GM12878 (cell line): ENCODE results near the gene MEAF6.

ENCODE experiments used
- BRCA1 ChIP-seq: IDR thresholded peaks from 2 replicates; pipeline ENCODE4 v1.6.1; 2011; ENCODE audit warnings: low read depth, low read length, improper control_type of control experiment
- CHD2 ChIP-seq: IDR thresholded peaks from 2 replicates; pipeline ENCODE4 v1.6.1; 2011; ENCODE audit warnings: low read depth, low read length, improper control_type of control experiment, borderline replicate concordance
- HDAC2 ChIP-seq: fragments of 200-600 bp; sonication (generic); IDR thresholded peaks from 2 replicates; pipeline ENCODE4 v1.6.1; 2017
- MTA2 ChIP-seq: fragments of 450-650 bp; IDR thresholded peaks from 2 replicates; pipeline ENCODE4 v1.6.1; 2016; ENCODE audit warnings: low read depth, mild to moderate bottlenecking, moderate library complexity
- NR2C2 ChIP-seq: IDR thresholded peaks from 2 replicates; pipeline ENCODE4 v1.6.1; 2011; ENCODE audit warnings: borderline replicate concordance, low read depth; ENCODE audit not compliant: control insufficient read depth, insufficient read length
- POLR2A ChIP-seq: IDR thresholded peaks from 2 replicates; pipeline ENCODE4 v1.6.1; 2011; ENCODE audit warnings: low read depth, mild to moderate bottlenecking, low read length
- POLR2AphosphoS5 ChIP-seq: IDR thresholded peaks from 2 replicates; pipeline ENCODE4 v1.6.1; 2011; ENCODE audit warnings: mild to moderate bottlenecking, low read length, inconsistent platforms
- RAD51 ChIP-seq: fragments of 450-650 bp; IDR thresholded peaks from 2 replicates; pipeline ENCODE4 v1.6.1; 2016; ENCODE audit warnings: moderate library complexity, mild to moderate bottlenecking, inconsistent platforms
- RFX5 ChIP-seq: IDR thresholded peaks from 2 replicates; pipeline ENCODE4 v1.6.1; 2011; ENCODE audit warnings: low read depth, low read length, improper control_type of control experiment
- SMC3 ChIP-seq: IDR thresholded peaks from 2 replicates; pipeline ENCODE4 v1.6.1; 2011; ENCODE audit warnings: low read length, improper control_type of control experiment, borderline replicate concordance
- STAT1 ChIP-seq: fragments of 450-650 bp; conservative IDR thresholded peaks from 2 replicates; pipeline ENCODE4 v1.6.1; 2014; ENCODE audit warnings: antibody characterized with exemption, mild to moderate bottlenecking
- TF ChIP-seq, protein P1 (sequence below), 3 experiments: IDR thresholded peaks in 2 of 3; conservative IDR thresholded peaks in 1 of 3; 2 replicates each; pipeline ENCODE4 v1.5.1; 2011; ENCODE audit warnings: low read depth in 3 of 3, low read length in 3 of 3, mild to moderate bottlenecking in 3 of 3, control low read depth in 2 of 3, moderate library complexity in 2 of 3, inconsistent platforms in 1 of 3, mixed read lengths in 1 of 3; ENCODE audit not compliant: control insufficient read depth in 2 of 3, insufficient read depth in 1 of 3; ENCODE audit errors: extremely low read depth in 1 of 3
- TF ChIP-seq, protein P2 (sequence below): IDR thresholded peaks from 2 replicates; pipeline ENCODE4 v1.6.1; 2012; ENCODE audit warnings: low read depth, low read length, improper control_type of control experiment
- TF ChIP-seq, protein P3 (sequence below): fragments of 450-650 bp; IDR thresholded peaks from 2 replicates; pipeline ENCODE4 v1.6.1; 2017; ENCODE audit warnings: mild to moderate bottlenecking

DNA sequence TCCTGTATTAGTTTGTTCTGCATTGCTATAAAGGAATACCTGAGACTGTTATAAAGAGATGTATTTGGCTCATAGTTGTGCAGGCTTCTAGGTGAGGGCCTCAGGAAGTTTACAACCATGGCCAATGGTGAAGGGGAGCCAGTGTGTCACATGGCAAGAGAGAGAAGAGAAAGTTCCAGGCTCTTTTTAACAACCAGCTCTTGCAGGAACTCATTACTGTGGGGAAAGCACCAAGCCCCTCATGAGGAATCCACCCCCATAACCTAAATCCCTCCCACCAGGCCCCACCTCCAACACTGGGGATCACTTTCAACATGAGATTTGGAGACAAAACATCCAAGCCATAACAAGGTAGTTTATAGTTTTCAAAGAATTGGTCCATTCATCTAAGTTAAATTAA, 5.0 kb upstream of the MEAF6 start:
- no peak for TF ChIP-seq SMC3
- no peak for TF ChIP-seq STAT1
- TF ChIP-seq, protein P1, sequence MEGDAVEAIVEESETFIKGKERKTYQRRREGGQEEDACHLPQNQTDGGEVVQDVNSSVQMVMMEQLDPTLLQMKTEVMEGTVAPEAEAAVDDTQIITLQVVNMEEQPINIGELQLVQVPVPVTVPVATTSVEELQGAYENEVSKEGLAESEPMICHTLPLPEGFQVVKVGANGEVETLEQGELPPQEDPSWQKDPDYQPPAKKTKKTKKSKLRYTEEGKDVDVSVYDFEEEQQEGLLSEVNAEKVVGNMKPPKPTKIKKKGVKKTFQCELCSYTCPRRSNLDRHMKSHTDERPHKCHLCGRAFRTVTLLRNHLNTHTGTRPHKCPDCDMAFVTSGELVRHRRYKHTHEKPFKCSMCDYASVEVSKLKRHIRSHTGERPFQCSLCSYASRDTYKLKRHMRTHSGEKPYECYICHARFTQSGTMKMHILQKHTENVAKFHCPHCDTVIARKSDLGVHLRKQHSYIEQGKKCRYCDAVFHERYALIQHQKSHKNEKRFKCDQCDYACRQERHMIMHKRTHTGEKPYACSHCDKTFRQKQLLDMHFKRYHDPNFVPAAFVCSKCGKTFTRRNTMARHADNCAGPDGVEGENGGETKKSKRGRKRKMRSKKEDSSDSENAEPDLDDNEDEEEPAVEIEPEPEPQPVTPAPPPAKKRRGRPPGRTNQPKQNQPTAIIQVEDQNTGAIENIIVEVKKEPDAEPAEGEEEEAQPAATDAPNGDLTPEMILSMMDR (IDR thresholded peaks at IDR 0.05 in 2 of 3, conservative IDR thresholded peaks at IDR 0.05 in 1 of 3; ENCODE audit: control insufficient read depth in 2 of 3, extremely low read depth in 1 of 3, insufficient read depth in 1 of 3, low read depth in 3 of 3, low read length in 3 of 3) = no peak
- TF ChIP-seq POLR2AphosphoS5 = no peak
- TF ChIP-seq RAD51 = no peak
- TF ChIP-seq BRCA1 = no peak
- TF ChIP-seq, protein P2, sequence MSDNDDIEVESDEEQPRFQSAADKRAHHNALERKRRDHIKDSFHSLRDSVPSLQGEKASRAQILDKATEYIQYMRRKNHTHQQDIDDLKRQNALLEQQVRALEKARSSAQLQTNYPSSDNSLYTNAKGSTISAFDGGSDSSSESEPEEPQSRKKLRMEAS = no peak
- TF ChIP-seq MTA2 = no peak
- no peak for TF ChIP-seq CHD2
- TF ChIP-seq HDAC2 = no peak
- no peak for TF ChIP-seq POLR2A
- no peak for TF ChIP-seq RFX5
- TF ChIP-seq, protein P3, sequence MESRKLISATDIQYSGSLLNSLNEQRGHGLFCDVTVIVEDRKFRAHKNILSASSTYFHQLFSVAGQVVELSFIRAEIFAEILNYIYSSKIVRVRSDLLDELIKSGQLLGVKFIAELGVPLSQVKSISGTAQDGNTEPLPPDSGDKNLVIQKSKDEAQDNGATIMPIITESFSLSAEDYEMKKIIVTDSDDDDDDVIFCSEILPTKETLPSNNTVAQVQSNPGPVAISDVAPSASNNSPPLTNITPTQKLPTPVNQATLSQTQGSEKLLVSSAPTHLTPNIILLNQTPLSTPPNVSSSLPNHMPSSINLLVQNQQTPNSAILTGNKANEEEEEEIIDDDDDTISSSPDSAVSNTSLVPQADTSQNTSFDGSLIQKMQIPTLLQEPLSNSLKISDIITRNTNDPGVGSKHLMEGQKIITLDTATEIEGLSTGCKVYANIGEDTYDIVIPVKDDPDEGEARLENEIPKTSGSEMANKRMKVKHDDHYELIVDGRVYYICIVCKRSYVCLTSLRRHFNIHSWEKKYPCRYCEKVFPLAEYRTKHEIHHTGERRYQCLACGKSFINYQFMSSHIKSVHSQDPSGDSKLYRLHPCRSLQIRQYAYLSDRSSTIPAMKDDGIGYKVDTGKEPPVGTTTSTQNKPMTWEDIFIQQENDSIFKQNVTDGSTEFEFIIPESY = no peak
- no peak for TF ChIP-seq NR2C2
